ENCODE data around the gene FOXO3.
"Not testable (repeated sequence)": the region's sequence is repeated elsewhere in the genome, so short reads cannot be mapped to it uniquely, and the experiment has no call there.

FOXO3 gene

GRCh38 chr6:108658174-108658573 lies 97.5 kb downstream of the FOXO3 start:
- peak overlapping the region; percentile 30; the same call in 1 of the 2 replicates for H3K27ac ChIP-seq
- TF ChIP-seq CTCF (conservative IDR thresholded peaks at IDR 0.05; ENCODE audit: low read depth) = no peak
- no peak for DNase-seq (ENCODE audit: low spot score)
- POLR2A ChIA-PET (ENCODE audit: low non-redundant PET) = no interaction called here
- CTCF ChIA-PET = interaction anchor here (0.6 kb wide), 1 partner anchor 474 kb away, joined by 3 read pairs; no protein-coding TSS in a partner anchor

GRCh38 chr6:108658785-108659184 lies 98.1 kb downstream of the FOXO3 start:
- POLR2A ChIA-PET (ENCODE audit: low non-redundant PET); DNase-seq (ENCODE audit: low spot score): not testable (repeated sequence)
- CTCF ChIA-PET = interaction anchor here (0.6 kb wide), 1 partner anchor 81 kb away, joined by 3 read pairs; no protein-coding TSS in a partner anchor
- H3K27ac ChIP-seq = peak overlapping the region; percentile 30; the same call in 1 of the 2 replicates

GRCh38 chr6:108660251-108660650 lies 99.5 kb downstream of the FOXO3 start:
- no peak for DNase-seq (ENCODE audit: low spot score)
- POLR2A ChIA-PET (ENCODE audit: low non-redundant PET) = no interaction called here
- CTCF ChIA-PET = no interaction called here
- TF ChIP-seq CTCF (conservative IDR thresholded peaks at IDR 0.05; ENCODE audit: low read depth) = no peak
- peak overlapping the region; percentile 60 for H3K27ac ChIP-seq

GRCh38 chr6:108661430-108661829 lies 100.7 kb downstream of the FOXO3 start:
- peak; percentile 54 for DNase-seq (ENCODE audit: low spot score)
- no peak overlapping the region for H3K27ac ChIP-seq
- ChIA-PET POLR2A (ENCODE audit: low non-redundant PET) (no interaction called here), CTCF (interaction anchor here (0.5 kb wide), 1 partner anchor 404 kb away, joined by 3 read pairs; no protein-coding TSS in a partner anchor)
- no peak for TF ChIP-seq CTCF (conservative IDR thresholded peaks at IDR 0.05; ENCODE audit: low read depth)

GRCh38 chr6:108661982-108662381 lies 101.3 kb downstream of the FOXO3 start:
- POLR2A ChIA-PET (ENCODE audit: low non-redundant PET) = no interaction called here

GRCh38 chr6:108662702-108663101 lies 102.0 kb downstream of the FOXO3 start:
- no peak for DNase-seq (ENCODE audit: low spot score)
- TF ChIP-seq CTCF (conservative IDR thresholded peaks at IDR 0.05; ENCODE audit: low read depth) = no peak
- CTCF ChIA-PET = no interaction called here
- POLR2A ChIA-PET (ENCODE audit: low non-redundant PET) = no interaction called here
- 0 out of 2 replicates have a peak overlapping the region, but pooled peaks have one; percentile 23 for H3K27ac ChIP-seq

More at GRCh38 chr6:108661982-108662381, 101.3 kb downstream of the FOXO3 start:
- no peak for TF ChIP-seq CTCF (conservative IDR thresholded peaks at IDR 0.05; ENCODE audit: low read depth)
- CTCF ChIA-PET = no interaction called here
- no peak for DNase-seq (ENCODE audit: low spot score)
- H3K27ac ChIP-seq = no peak overlapping the region

DNA sequence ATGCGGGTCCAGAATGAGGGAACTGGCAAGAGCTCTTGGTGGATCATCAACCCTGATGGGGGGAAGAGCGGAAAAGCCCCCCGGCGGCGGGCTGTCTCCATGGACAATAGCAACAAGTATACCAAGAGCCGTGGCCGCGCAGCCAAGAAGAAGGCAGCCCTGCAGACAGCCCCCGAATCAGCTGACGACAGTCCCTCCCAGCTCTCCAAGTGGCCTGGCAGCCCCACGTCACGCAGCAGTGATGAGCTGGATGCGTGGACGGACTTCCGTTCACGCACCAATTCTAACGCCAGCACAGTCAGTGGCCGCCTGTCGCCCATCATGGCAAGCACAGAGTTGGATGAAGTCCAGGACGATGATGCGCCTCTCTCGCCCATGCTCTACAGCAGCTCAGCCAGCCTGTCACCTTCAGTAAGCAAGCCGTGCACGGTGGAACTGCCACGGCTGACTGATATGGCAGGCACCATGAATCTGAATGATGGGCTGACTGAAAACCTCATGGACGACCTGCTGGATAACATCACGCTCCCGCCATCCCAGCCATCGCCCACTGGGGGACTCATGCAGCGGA lies 102.9 kb downstream of the FOXO3 start:
- POLR2A ChIA-PET (ENCODE audit: low non-redundant PET); DNase-seq (ENCODE audit: low spot score); CTCF ChIA-PET: not testable (repeated sequence)

More for the DNA sequence above, 102.9 kb downstream of the FOXO3 start:
- H3K27ac ChIP-seq = peak overlapping the region; percentile 23
